Body of pancreas (tissue), 4 donors: ENCODE measurements around the gene FITM1.

ENCODE experiments used
- POLR2A ChIP-seq, 3 donors: fragments of 450-650 bp; IDR thresholded peaks; one replicate each; pipeline ENCODE4 v1.6.1; 2016; ENCODE audit warnings: antibody characterized with exemption in 3 of 3, mild to moderate bottlenecking in 2 of 3
- TF ChIP-seq, protein P1 (sequence below), 7 experiments: fragments of 450-650 bp in 4 of 7; fragments of 200-600 bp in 3 of 7; sonication (generic) in 3 of 7; IDR thresholded peaks; one replicate each; pipeline ENCODE4 v1.5.1; 2016 to 2019; ENCODE audit warnings: antibody characterized with exemption in 7 of 7

DNA sequence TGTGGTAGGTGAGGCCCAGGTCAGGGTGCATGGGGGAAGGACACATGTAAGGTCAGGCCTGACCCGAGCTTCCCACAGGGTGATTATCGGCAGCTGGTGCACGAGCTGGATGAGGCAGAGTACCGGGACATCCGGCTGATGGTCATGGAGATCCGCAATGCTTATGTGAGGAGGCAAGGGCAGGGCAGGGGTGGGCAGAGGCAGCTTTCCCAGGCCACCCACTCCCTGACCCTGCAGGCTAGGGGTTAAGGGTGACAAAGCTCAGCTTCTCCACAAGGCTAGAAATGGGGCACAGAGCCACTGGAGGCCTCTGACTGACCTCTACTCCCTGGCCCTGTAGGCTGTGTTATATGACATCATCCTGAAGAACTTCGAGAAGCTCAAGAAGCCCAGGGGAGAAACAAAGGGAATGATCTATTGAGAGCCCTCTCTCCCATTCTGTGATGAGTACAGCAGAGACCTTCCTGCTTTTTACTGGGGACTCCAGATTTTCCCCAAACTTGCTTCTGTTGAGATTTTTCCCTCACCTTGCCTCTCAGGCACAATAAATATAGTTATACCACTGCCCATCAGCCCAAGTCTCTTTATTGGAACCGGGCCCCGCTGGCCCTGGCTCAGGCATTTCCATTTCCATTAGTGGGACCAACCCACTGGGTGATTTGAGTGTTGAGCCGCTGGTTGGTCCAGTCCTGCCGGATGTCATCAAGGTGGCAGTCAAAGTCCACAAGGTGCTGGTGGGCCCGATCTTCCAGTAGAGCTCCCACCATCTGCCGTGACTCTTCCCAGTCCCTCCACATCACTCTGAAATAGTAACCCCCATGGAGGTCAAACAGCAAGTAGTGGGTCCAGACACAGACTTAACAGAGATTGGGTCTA, 8.2 kb downstream of the FITM1 start:
- TF ChIP-seq, protein P1, sequence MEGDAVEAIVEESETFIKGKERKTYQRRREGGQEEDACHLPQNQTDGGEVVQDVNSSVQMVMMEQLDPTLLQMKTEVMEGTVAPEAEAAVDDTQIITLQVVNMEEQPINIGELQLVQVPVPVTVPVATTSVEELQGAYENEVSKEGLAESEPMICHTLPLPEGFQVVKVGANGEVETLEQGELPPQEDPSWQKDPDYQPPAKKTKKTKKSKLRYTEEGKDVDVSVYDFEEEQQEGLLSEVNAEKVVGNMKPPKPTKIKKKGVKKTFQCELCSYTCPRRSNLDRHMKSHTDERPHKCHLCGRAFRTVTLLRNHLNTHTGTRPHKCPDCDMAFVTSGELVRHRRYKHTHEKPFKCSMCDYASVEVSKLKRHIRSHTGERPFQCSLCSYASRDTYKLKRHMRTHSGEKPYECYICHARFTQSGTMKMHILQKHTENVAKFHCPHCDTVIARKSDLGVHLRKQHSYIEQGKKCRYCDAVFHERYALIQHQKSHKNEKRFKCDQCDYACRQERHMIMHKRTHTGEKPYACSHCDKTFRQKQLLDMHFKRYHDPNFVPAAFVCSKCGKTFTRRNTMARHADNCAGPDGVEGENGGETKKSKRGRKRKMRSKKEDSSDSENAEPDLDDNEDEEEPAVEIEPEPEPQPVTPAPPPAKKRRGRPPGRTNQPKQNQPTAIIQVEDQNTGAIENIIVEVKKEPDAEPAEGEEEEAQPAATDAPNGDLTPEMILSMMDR (IDR thresholded peaks at IDR 0.05): no peak
- no peak for TF ChIP-seq POLR2A (IDR thresholded peaks at IDR 0.05)
